Esophagus muscularis mucosa (tissue), 4 donors: ENCODE measurements around the gene RAB17. TPM values are rescaled to one million over a fixed set of nuclear protein-coding genes. Genes with fewer than 3 reads are reported as not detected.

Experiments
- DNase-seq: peaks from one replicate; pipeline ENCODE4 v3.0.0-alpha.2; 2017; ENCODE audit errors: extremely low spot score
- H3K27ac ChIP-seq, 4 donors: fragments of 200-600 bp; sonication (generic); replicated peaks in 1 of 4; 1 replicate in 3 of 4; 2 replicates in 1 of 4; pipeline ENCODE4 v1.5.1; 2016 to 2019; ENCODE audit warnings: mild to moderate bottlenecking in 1 of 4
- H3K27me3 ChIP-seq, 4 donors: fragments of 200-600 bp; sonication (generic); one replicate each; pipeline versions ENCODE4 v1.5.1 to v1.6.0; 2016 to 2019
- H3K36me3 ChIP-seq, 4 donors: fragments of 200-600 bp; sonication (generic); one replicate each; pipeline ENCODE4 v1.5.1; 2016 to 2019
- H3K4me1 ChIP-seq, 4 donors: fragments of 200-600 bp; sonication (generic); one replicate each; pipeline ENCODE4 v1.5.1; 2016 to 2019
- H3K4me3 ChIP-seq, 4 donors: fragments of 200-600 bp; sonication (generic); 1 replicate in 2 of 4; 2 replicates in 2 of 4; pipeline ENCODE4 v1.5.1; 2016 to 2019; ENCODE audit warnings: mild to moderate bottlenecking in 4 of 4, moderate library complexity in 1 of 4
- H3K9me3 ChIP-seq, 4 donors: fragments of 200-600 bp; sonication (generic); 1 replicate in 3 of 4; 2 replicates in 1 of 4; pipeline ENCODE4 v1.5.1; 2016 to 2019
- EP300 ChIP-seq: sonication (generic); formaldehyde crosslinking; IDR thresholded peaks from one replicate; pipeline ENCODE4 v1.6.1; 2017; ENCODE audit warnings: antibody characterized with exemption
- POLR2A ChIP-seq: fragments of 450-650 bp; IDR thresholded peaks from one replicate; pipeline ENCODE4 v1.6.1; 2017; ENCODE audit warnings: antibody characterized with exemption, moderate library complexity, mild to moderate bottlenecking, low read depth
- POLR2AphosphoS5 ChIP-seq, 2 donors: sonication (generic); formaldehyde crosslinking; IDR thresholded peaks; one replicate each; pipeline ENCODE4 v1.6.1; 2017; ENCODE audit warnings: antibody characterized with exemption in 2 of 2
- WGBS: methylation state at CpG from one replicate; pipeline ENCODE4 v1.1.5; 2018; 5-methylcytosine and 5-hydroxymethylcytosine counted together
- intact Hi-C: fragments of 100-400 bp; cut with DNase I; formaldehyde crosslinking; loops from one replicate; pipeline ENCODE4 v1.15.1; 2023
- small RNA-seq, 3 donors: library from RNA; depleted of rRNA; stranded (forward); fragments of <200 nt; gene quantifications; one replicate each; pipeline ENCODE3, GENCODE V24; 2016
- total RNA-seq, 4 donors: library from RNA; depleted of rRNA; stranded (reverse); fragments of >200 nt; gene quantifications; one replicate each; pipeline versions ENCODE4 v1.1.0 to v1.2.1, GENCODE V29; 2016
- TF ChIP-seq, protein P1 (sequence below), 3 experiments: fragments of 200-600 bp in 2 of 3; fragments of 450-650 bp in 1 of 3; sonication (generic) in 2 of 3; IDR thresholded peaks; one replicate each; pipeline ENCODE4 v1.5.1; 2017 to 2019; ENCODE audit warnings: antibody characterized with exemption in 3 of 3, mild to moderate bottlenecking in 2 of 3, moderate library complexity in 1 of 3

The RAB17 gene
- total RNA-seq, 4 donors from 2014 or later, result 0.83 to 3.7 (median 1.4) TPM

GRCh38 chr2:237527766-237528165, 62.8 kb downstream of the RAB17 start:
- Histone ChIP-seq H3K9me3 (no peaks in the 10 kb centered on the region), H3K27me3 (no peaks in the 10 kb centered on the region), H3K4me1 (no peaks in the 10 kb centered on the region), H3K27ac (no peak overlapping the region), H3K36me3 (peaks cover 0 to 10% (median 0%) of the 10 kb centered on the region in 4 donors), H3K4me3 (no peak overlapping the region)
- DNase-seq, result no peak
- no peak for TF ChIP-seq EP300
- TF ChIP-seq POLR2A, result no peak
- TF ChIP-seq, protein P1, sequence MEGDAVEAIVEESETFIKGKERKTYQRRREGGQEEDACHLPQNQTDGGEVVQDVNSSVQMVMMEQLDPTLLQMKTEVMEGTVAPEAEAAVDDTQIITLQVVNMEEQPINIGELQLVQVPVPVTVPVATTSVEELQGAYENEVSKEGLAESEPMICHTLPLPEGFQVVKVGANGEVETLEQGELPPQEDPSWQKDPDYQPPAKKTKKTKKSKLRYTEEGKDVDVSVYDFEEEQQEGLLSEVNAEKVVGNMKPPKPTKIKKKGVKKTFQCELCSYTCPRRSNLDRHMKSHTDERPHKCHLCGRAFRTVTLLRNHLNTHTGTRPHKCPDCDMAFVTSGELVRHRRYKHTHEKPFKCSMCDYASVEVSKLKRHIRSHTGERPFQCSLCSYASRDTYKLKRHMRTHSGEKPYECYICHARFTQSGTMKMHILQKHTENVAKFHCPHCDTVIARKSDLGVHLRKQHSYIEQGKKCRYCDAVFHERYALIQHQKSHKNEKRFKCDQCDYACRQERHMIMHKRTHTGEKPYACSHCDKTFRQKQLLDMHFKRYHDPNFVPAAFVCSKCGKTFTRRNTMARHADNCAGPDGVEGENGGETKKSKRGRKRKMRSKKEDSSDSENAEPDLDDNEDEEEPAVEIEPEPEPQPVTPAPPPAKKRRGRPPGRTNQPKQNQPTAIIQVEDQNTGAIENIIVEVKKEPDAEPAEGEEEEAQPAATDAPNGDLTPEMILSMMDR (IDR thresholded peaks at IDR 0.05), result no peak
- TF ChIP-seq POLR2AphosphoS5 (IDR thresholded peaks at IDR 0.05), result no peak
- WGBS, result 95% methylated on average over 5 of the region's 5 CpGs
- intact Hi-C loops, result no loop called here

GRCh38 chr2:237527233-237527632, 63.3 kb downstream of the RAB17 start:
- no peak for DNase-seq
- Histone ChIP-seq H3K4me1 (no peaks in the 10 kb centered on the region), H3K27me3 (no peaks in the 10 kb centered on the region), H3K27ac (no peak overlapping the region), H3K9me3 (no peaks in the 10 kb centered on the region), H3K36me3 (peaks cover 0 to 10% (median 0%) of the 10 kb centered on the region in 4 donors), H3K4me3 (no peak overlapping the region)
- TF ChIP-seq POLR2AphosphoS5 (IDR thresholded peaks at IDR 0.05) (no peak), POLR2A (no peak), EP300 (no peak)
- TF ChIP-seq, protein P1 (IDR thresholded peaks at IDR 0.05), result no peak
- WGBS, result 88% methylated on average over 11 of the region's 11 CpGs
- intact Hi-C loops, result no loop called here

- Histone ChIP-seq H3K27me3 (no peaks in the 10 kb centered on the region), H3K4me3 (no peak overlapping the region), H3K36me3 (peaks cover 0 to 10% (median 0%) of the 10 kb centered on the region in 4 donors), H3K4me1 (no peaks in the 10 kb centered on the region), H3K27ac (no peak overlapping the region), H3K9me3 (no peaks in the 10 kb centered on the region)
- no peak for DNase-seq
- intact Hi-C loops, result no loop called here
- WGBS, result 93% methylated on average over 12 of the region's 17 CpGs
- no peak for TF ChIP-seq POLR2AphosphoS5 (IDR thresholded peaks at IDR 0.05)
- TF ChIP-seq POLR2A, result no peak
- TF ChIP-seq, protein P1 (IDR thresholded peaks at IDR 0.05), result no peak
- no peak for TF ChIP-seq EP300
These were observed 64.9 kb downstream of the RAB17 start for GRCh38 chr2:237525559-237526157.

- WGBS, result 79% methylated on average over 6 of the region's 6 CpGs
- Histone ChIP-seq H3K9me3 (no peaks in the 10 kb centered on the region), H3K4me3 (no peak overlapping the region), H3K4me1 (no peaks in the 10 kb centered on the region), H3K27me3 (no peaks in the 10 kb centered on the region), H3K27ac (no peak overlapping the region), H3K36me3 (peaks cover 0 to 10% (median 0%) of the 10 kb centered on the region in 4 donors)
- no peak for DNase-seq
- intact Hi-C loops, result no loop called here
- no peak for TF ChIP-seq POLR2A
- TF ChIP-seq, protein P1 (IDR thresholded peaks at IDR 0.05), result no peak
- no peak for TF ChIP-seq POLR2AphosphoS5 (IDR thresholded peaks at IDR 0.05)
- TF ChIP-seq EP300, result no peak
These were observed 65.9 kb downstream of the RAB17 start for GRCh38 chr2:237524631-237525030.

Small RNA genes within 50 kb of the gene (small RNA-seq; reads per million reads assigned to genes)
- gene RNU6-1140P, result 0 reads per million in 3 donors

Other genes with a start within 250 kb of the RAB17 start
- 100 to 1,000 TPM in 3 of 4 donors, 10 to 100 TPM in 1; 96.2 to 350 (median 192) TPM for gene COL6A3, start 176.6 kb downstream of the RAB17 start, total RNA-seq
- 1 to 10 TPM; 5.3 to 8.7 (median 7.8) TPM for gene MLPH, start 103.5 kb downstream of the RAB17 start, total RNA-seq
- gene PRLH, start 24.2 kb downstream of the RAB17 start, total RNA-seq, result not detected
- 100 to 1,000 TPM; 142 to 213 (median 191) TPM for gene LRRFIP1, start 36.9 kb upstream of the RAB17 start, total RNA-seq
- gene RBM44, start 208.0 kb upstream of the RAB17 start, total RNA-seq, result under 1 TPM; 0.42 to 0.99 (median 0.61) TPM